Measurements from ENCODE around the gene OSBP.
"Not testable (repeated sequence)": the region's sequence is repeated elsewhere in the genome, so short reads cannot be mapped to it uniquely, and the experiment has no call there.

The OSBP gene

GRCh38 chr11:59551659-59552521, 63.7 kb downstream of the OSBP start:
- DNase-seq (ENCODE audit: low read depth in 2 of 2) = no peak

GRCh38 chr11:59550842-59551658, 64.5 kb downstream of the OSBP start:
- DNase-seq (ENCODE audit: low read depth in 2 of 2) = peak; percentile 49 to 53

- DNase-seq (ENCODE audit: low read depth in 2 of 2) = peak; percentile 47 to 72
Observed at GRCh38 chr11:59550368-59550841, 65.2 kb downstream of the OSBP start.

- DNase-seq (ENCODE audit: low read depth in 2 of 2) = no peak
Observed at GRCh38 chr11:59548309-59548656, 67.3 kb downstream of the OSBP start.

GRCh38 chr11:59547605-59548308, 67.8 kb downstream of the OSBP start:
- not testable (repeated sequence) for DNase-seq (ENCODE audit: low read depth in 2 of 2)

- no peak for DNase-seq (ENCODE audit: low read depth in 2 of 2)
Observed at GRCh38 chr11:59545179-59546020, 70.2 kb downstream of the OSBP start.

GRCh38 chr11:59544869-59545178, 70.8 kb downstream of the OSBP start:
- no peak for DNase-seq (ENCODE audit: low read depth in 2 of 2)

GRCh38 chr11:59543713-59544112, 71.9 kb downstream of the OSBP start:
- not testable (repeated sequence) for DNase-seq (ENCODE audit: low read depth in 2 of 2)

GRCh38 chr11:59542142-59542810, 73.3 kb downstream of the OSBP start:
- DNase-seq (ENCODE audit: low read depth in 2 of 2) = no peak

GRCh38 chr11:59534676-59535075, 80.9 kb downstream of the OSBP start:
- no peak for DNase-seq (ENCODE audit: low read depth in 2 of 2)

GRCh38 chr11:59532620-59533019, 83.0 kb downstream of the OSBP start:
- no peak for DNase-seq (ENCODE audit: low read depth in 2 of 2)

GRCh38 chr11:59528711-59529110, 86.9 kb downstream of the OSBP start:
- no peak for DNase-seq (ENCODE audit: low read depth in 2 of 2)

Data from stimulated activated CD8-positive, alpha-beta memory T cell treated with anti-CD3 and anti-CD28 coated beads, Interleukin-2, amount 100 ng/mL, for 1 hour (primary cell).